ENCODE measurements around the gene KDF1. TPM values are rescaled to one million over a fixed set of nuclear protein-coding genes. Genes with fewer than 3 reads are reported as not detected.

KDF1 gene
- total RNA-seq, 2 experiments from 2014 or later: 0.18 to 0.27 TPM

DNA sequence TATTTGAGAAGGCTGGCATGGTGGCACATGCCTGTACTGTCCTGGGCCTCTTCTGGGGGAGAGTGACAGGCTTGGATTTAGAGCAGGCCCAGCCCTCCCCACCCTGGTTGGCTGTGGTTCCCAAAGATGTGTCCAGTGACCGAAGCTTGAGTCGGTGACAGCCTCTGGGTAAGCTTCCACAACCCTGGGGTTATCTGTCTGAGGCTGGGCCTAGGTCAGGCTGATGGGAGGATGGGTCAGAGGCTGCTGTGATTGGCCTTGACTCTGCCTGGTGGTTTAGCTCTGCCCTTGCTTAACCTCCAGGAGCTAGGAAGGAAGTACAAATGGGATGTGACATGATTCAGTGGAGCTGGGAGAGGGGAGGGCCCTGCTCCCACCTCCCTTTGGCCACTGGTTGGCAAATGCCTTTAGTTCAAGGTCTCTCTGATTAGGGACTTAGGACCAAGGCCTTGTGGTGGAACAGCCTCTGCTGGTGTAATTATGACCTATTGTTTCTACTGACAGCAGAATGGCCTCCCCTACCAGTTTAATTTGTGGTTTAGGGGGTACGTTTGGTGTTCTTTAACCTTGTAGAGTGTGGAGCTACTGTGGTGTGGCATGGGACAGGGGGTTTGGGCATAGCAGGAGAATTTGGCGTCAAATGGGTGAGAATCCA, 22.1 kb downstream of the KDF1 start:
- no peaks in the 10 kb centered on the region for H3K27me3 Mint-ChIP-seq
- H3K4me3 Mint-ChIP-seq: no peak overlapping the region
- ChIA-PET CTCF (no interaction called here), POLR2A (interaction anchor here (1.1 to 1.2 kb wide), 2 partner anchors 12 to 38 kb away, joined by 3 to 4 read pairs; no protein-coding TSS in a partner anchor)
- no peaks in the 10 kb centered on the region for H3K9me3 Mint-ChIP-seq
- no peak for ATAC-seq
- H3K27ac Mint-ChIP-seq: no peak overlapping the region
- TF ChIP-seq, protein P1, sequence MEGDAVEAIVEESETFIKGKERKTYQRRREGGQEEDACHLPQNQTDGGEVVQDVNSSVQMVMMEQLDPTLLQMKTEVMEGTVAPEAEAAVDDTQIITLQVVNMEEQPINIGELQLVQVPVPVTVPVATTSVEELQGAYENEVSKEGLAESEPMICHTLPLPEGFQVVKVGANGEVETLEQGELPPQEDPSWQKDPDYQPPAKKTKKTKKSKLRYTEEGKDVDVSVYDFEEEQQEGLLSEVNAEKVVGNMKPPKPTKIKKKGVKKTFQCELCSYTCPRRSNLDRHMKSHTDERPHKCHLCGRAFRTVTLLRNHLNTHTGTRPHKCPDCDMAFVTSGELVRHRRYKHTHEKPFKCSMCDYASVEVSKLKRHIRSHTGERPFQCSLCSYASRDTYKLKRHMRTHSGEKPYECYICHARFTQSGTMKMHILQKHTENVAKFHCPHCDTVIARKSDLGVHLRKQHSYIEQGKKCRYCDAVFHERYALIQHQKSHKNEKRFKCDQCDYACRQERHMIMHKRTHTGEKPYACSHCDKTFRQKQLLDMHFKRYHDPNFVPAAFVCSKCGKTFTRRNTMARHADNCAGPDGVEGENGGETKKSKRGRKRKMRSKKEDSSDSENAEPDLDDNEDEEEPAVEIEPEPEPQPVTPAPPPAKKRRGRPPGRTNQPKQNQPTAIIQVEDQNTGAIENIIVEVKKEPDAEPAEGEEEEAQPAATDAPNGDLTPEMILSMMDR (IDR thresholded peaks at IDR 0.05): no peak
- intact Hi-C loops (cut with micrococcal nuclease): no loop called here
- peaks cover 5% of the 10 kb centered on the region for H3K4me1 Mint-ChIP-seq (ENCODE audit: low read depth)
- H3K36me3 Mint-ChIP-seq (ENCODE audit: low read depth): peaks cover 40% of the 10 kb centered on the region
- no peak for DNase-seq

DNA sequence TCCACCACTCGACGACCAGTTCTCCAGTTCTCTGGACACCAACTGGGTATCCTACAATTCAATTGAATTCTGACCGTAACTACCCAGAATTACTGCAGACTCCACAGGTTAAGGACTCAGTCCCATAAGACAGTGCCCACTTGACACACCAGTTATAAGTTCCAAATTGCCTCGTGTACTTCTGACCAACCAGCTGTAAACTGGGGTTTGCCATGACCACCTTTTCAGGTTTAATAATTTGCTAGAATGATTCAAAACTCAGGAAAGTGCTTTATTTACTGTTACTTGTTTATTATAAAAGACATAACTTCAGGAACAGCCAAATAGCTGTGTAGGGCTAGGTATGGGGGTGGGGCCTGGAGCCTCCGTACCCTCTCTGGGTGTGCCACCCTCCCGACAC, 23.4 kb downstream of the KDF1 start:
- no peaks in the 10 kb centered on the region for H3K9me3 Mint-ChIP-seq
- no peak for ATAC-seq
- TF ChIP-seq, protein P1 (IDR thresholded peaks at IDR 0.05): no peak

DNA sequence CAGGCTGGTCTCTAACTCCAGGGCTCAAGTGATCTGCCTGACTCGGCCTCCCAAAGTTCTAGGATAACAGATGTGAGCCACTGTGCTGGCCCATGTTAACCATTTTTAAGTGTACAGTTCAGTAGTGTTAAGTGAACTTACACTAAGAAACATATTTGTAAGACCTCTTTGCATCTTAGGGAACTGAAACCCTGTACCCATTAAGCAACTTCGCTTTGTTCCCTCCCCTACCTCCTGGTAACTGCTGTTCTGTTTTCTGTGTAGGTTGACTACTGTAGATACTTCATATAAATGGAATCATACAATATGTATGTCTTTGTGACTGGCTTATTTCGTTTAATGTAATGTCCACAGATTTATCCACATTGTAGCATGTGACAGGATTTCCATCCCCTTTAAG, 27.7 kb downstream of the KDF1 start:
- intact Hi-C loops (cut with micrococcal nuclease): no loop called here
- Mint-ChIP-seq H3K4me3 (no peak overlapping the region), H3K27me3 (no peaks in the 10 kb centered on the region), H3K27ac (no peak overlapping the region), H3K9me3 (no peaks in the 10 kb centered on the region), H3K36me3 (ENCODE audit: low read depth) (peaks cover 47% of the 10 kb centered on the region), H3K4me1 (ENCODE audit: low read depth) (peaks cover 8% of the 10 kb centered on the region)
- TF ChIP-seq, protein P1 (IDR thresholded peaks at IDR 0.05): no peak
- DNase-seq (no peak), ATAC-seq (no peak)
- POLR2A ChIA-PET: no interaction called here
- CTCF ChIA-PET: no interaction called here

More for the DNA sequence above, 23.4 kb downstream of the KDF1 start:
- Mint-ChIP-seq H3K36me3 (ENCODE audit: low read depth) (peaks cover 35% of the 10 kb centered on the region), H3K4me1 (ENCODE audit: low read depth) (peaks cover 5% of the 10 kb centered on the region), H3K4me3 (no peak overlapping the region), H3K27ac (no peak overlapping the region), H3K27me3 (no peaks in the 10 kb centered on the region)
- ChIA-PET CTCF (no interaction called here), POLR2A (interaction anchor here (0.7 to 1.0 kb wide), 2 partner anchors 9 to 48 kb away, joined by 3 read pairs; no protein-coding TSS in a partner anchor)
- no peak for DNase-seq
- intact Hi-C loops (cut with micrococcal nuclease): no loop called here

DNA sequence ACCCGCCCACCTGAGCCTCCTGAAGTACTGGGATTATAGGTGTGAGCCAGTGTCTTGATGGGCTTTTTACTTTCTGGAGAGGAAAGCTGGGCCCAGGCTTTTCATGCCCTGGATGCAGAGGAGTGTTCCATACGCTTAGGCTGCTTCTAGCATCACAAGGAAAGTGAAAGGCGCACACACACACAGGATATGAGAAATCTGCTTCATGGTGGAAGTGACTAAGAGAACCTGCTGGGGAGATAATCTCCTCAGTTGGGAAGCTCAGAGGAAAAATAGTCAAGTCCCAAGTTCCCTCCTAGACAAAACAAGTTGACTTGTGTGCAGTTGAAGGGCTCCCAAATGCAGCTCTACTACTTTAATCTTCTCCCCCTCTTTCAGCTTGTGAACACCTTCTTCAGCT, 36.6 kb downstream of the KDF1 start:
- H3K27me3 Mint-ChIP-seq: no peaks in the 10 kb centered on the region
- no peak for ATAC-seq
- CTCF ChIA-PET: interaction anchor here (1.2 kb wide), 1 partner anchor 73 kb away, joined by 3 read pairs; no protein-coding TSS in a partner anchor
- POLR2A ChIA-PET: interaction anchor here (1.3 kb wide), 1 partner anchor 28 kb away, joined by 3 read pairs; no protein-coding TSS in a partner anchor
- peaks cover 46% of the 10 kb centered on the region for H3K36me3 Mint-ChIP-seq (ENCODE audit: low read depth)
- H3K4me1 Mint-ChIP-seq (ENCODE audit: low read depth): peaks cover 44% of the 10 kb centered on the region
- peak; percentile 18 for DNase-seq
- H3K9me3 Mint-ChIP-seq: no peaks in the 10 kb centered on the region
- TF ChIP-seq, protein P1 (IDR thresholded peaks at IDR 0.05): no peak
- H3K4me3 Mint-ChIP-seq: peak overlapping the region; percentile 93
- H3K27ac Mint-ChIP-seq: peak overlapping the region; percentile 98
- intact Hi-C loops (cut with micrococcal nuclease): no loop called here

DNA sequence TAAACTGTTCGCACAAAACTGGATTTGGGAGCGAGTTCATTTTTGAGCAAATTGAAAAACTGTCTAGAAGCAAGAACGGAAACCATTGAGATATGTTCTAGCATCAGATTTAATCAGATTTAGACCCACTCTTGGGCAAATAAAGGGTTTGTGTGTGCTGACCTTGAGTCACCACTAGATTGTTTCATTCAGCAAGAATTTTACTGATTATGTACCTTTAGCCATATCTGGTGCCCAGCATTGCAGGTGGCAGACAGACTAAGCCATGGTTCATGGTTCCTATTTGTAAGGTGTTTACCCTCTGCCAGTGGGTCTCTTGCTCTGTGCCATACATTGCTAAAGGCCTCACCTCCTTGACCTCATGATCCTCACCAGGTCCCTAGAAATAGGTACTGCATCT, 37.4 kb downstream of the KDF1 start:
- H3K4me3 Mint-ChIP-seq: peak overlapping the region; percentile 93
- intact Hi-C loops (cut with micrococcal nuclease): no loop called here
- ATAC-seq: no peak
- ChIA-PET POLR2A (interaction anchor here (1.2 to 3.3 kb wide), 2 partner anchors 14 to 24 kb away, joined by 5 to 31 read pairs; partner anchors contain the start of gene GPATCH3), CTCF (no interaction called here)
- H3K27ac Mint-ChIP-seq: peak overlapping the region; percentile 98
- no peak for DNase-seq
- peaks cover 38% of the 10 kb centered on the region for H3K36me3 Mint-ChIP-seq (ENCODE audit: low read depth)
- no peaks in the 10 kb centered on the region for H3K9me3 Mint-ChIP-seq
- peaks cover 42% of the 10 kb centered on the region for H3K4me1 Mint-ChIP-seq (ENCODE audit: low read depth)
- TF ChIP-seq, protein P1 (IDR thresholded peaks at IDR 0.05): no peak
- no peaks in the 10 kb centered on the region for H3K27me3 Mint-ChIP-seq
